WTC11 (cell line): ENCODE measurements around the gene GAS2. TPM values are rescaled to one million over a fixed set of nuclear protein-coding genes. Genes with fewer than 3 reads are reported as not detected.

Source experiments
- ATAC-seq: fragments of 200-7000 bp; cut with Tn5 transposase; 2 replicates; pipeline ENCODE4 v1.10.0; 2021; ENCODE audit warnings: mild to moderate bottlenecking, moderate library complexity
- CTCF ChIA-PET: fragments of 300-600 bp; sonication (Branson Sonifier 250); formaldehyde crosslinking; loops from one replicate; lab custom pipeline; 2021; ENCODE audit warnings: antibody characterized with exemption; lab: Charles Lee
- POLR2A ChIA-PET: fragments of 350-600 bp; sonication (Branson Sonifier 250); formaldehyde crosslinking; loops from one replicate; lab custom pipeline; 2021; ENCODE audit warnings: antibody characterized with exemption; lab: Charles Lee
- DNase-seq: peaks from one replicate; pipeline ENCODE4 v3.0.0; 2021; ENCODE audit warnings: low spot score
- H3K27ac Mint-ChIP-seq: 2 replicates; pipeline ENCODE4 v1.8.0; 2021; ENCODE audit warnings: mixed read lengths
- H3K27me3 Mint-ChIP-seq: 2 replicates; pipeline ENCODE4 v1.8.0; 2021; ENCODE audit warnings: low read depth, mild to moderate bottlenecking, moderate library complexity, mixed read lengths
- H3K36me3 Mint-ChIP-seq: 2 replicates; pipeline ENCODE4 v1.8.0; 2021; ENCODE audit warnings: mixed read lengths
- H3K4me1 Mint-ChIP-seq: 2 replicates; pipeline ENCODE4 v1.8.0; 2022; ENCODE audit warnings: mixed read lengths
- H3K4me3 Mint-ChIP-seq: 2 replicates; pipeline ENCODE4 v1.8.0; 2021; ENCODE audit warnings: mild to moderate bottlenecking, moderate library complexity, mixed read lengths
- H3K9me3 Mint-ChIP-seq: 2 replicates; pipeline ENCODE4 v1.8.0; 2021; ENCODE audit warnings: mixed read lengths
- CREB1 ChIP-seq: sonication (generic); formaldehyde crosslinking; IDR thresholded peaks from 2 replicates; pipeline ENCODE4 v1.8.0; 2023; ENCODE audit warnings: mild to moderate bottlenecking, missing genetic modification reagents
- CREM ChIP-seq: sonication (generic); formaldehyde crosslinking; IDR thresholded peaks from 2 replicates; pipeline ENCODE4 v1.8.1; 2022; ENCODE audit warnings: mild to moderate bottlenecking, missing genetic modification reagents, moderate library complexity
- ETV6 ChIP-seq: sonication (generic); formaldehyde crosslinking; IDR thresholded peaks from 2 replicates; pipeline ENCODE4 v1.8.1; 2022; ENCODE audit warnings: mild to moderate bottlenecking, missing genetic modification reagents
- GABPB1 ChIP-seq: sonication (generic); formaldehyde crosslinking; IDR thresholded peaks from 2 replicates; pipeline ENCODE4 v1.8.1; 2023; ENCODE audit warnings: mild to moderate bottlenecking, missing genetic modification reagents
- RELA ChIP-seq: sonication (generic); formaldehyde crosslinking; IDR thresholded peaks from 2 replicates; pipeline ENCODE4 v1.8.1; 2022; ENCODE audit warnings: missing genetic modification reagents, mild to moderate bottlenecking, borderline replicate concordance
- SP1 ChIP-seq: sonication (generic); formaldehyde crosslinking; conservative IDR thresholded peaks from 2 replicates; pipeline ENCODE4 v1.8.1; 2022; ENCODE audit warnings: missing genetic modification reagents
- TP53 ChIP-seq: sonication (generic); formaldehyde crosslinking; IDR thresholded peaks from 2 replicates; pipeline ENCODE4 v1.8.1; 2023; ENCODE audit warnings: mild to moderate bottlenecking, missing genetic modification reagents
- ZNF232 ChIP-seq: sonication (generic); formaldehyde crosslinking; IDR thresholded peaks from 2 replicates; pipeline ENCODE4 v1.8.0; 2022; ENCODE audit warnings: mild to moderate bottlenecking, missing genetic modification reagents
- ZNF317 ChIP-seq: sonication (generic); formaldehyde crosslinking; IDR thresholded peaks from 2 replicates; pipeline ENCODE4 v1.8.1; 2023; ENCODE audit warnings: low read depth, mild to moderate bottlenecking, moderate library complexity, missing genetic modification reagents, borderline replicate concordance
- total RNA-seq: library from RNA; stranded (reverse); gene quantifications from 3 replicates; pipeline ENCODE4 v1.2.3, GENCODE V29; 2021
- TF ChIP-seq, protein P1 (sequence below): sonication (generic); formaldehyde crosslinking; IDR thresholded peaks from 2 replicates; pipeline ENCODE4 v1.8.1; 2023; ENCODE audit warnings: mild to moderate bottlenecking, moderate library complexity, missing genetic modification reagents
- TF ChIP-seq, protein P2 (sequence below): sonication (generic); formaldehyde crosslinking; IDR thresholded peaks from 2 replicates; pipeline ENCODE4 v1.8.0; 2023; ENCODE audit warnings: missing genetic modification reagents, mild to moderate bottlenecking, borderline replicate concordance
- TF ChIP-seq, protein P3 (sequence below): sonication (generic); formaldehyde crosslinking; IDR thresholded peaks from 2 replicates; pipeline ENCODE4 v1.8.1; 2023; ENCODE audit warnings: mild to moderate bottlenecking, missing genetic modification reagents, borderline replicate concordance
- TF ChIP-seq, protein P4 (sequence below): sonication (generic); formaldehyde crosslinking; IDR thresholded peaks from 2 replicates; pipeline ENCODE4 v1.8.1; 2022; ENCODE audit warnings: mild to moderate bottlenecking, moderate library complexity, missing genetic modification reagents
- TF ChIP-seq, protein P5 (sequence below): sonication (generic); formaldehyde crosslinking; IDR thresholded peaks from 2 replicates; pipeline ENCODE4 v1.8.0; 2022; ENCODE audit warnings: missing genetic modification reagents

Gene GAS2
- total RNA-seq, 1 experiment from 2014 or later: 1.8 TPM

GRCh38 chr11:22624742-22625447 lies 41.5 kb upstream of the GAS2 start:
- ATAC-seq (peak; percentile 72), DNase-seq (peak; percentile 79)
- ChIA-PET POLR2A (interaction anchor here (0.5 to 1.8 kb wide), 8 partner anchors 10 to 432 kb away, joined by 3 to 5 read pairs (median 4); partner anchors contain the start of genes ANO5, GAS2 and SVIP), CTCF (interaction anchor here (0.6 to 1.7 kb wide), 8 partner anchors 9 to 290 kb away, joined by 3 to 7 read pairs (median 4); partner anchors contain the start of genes GAS2 and SVIP)
- H3K27me3 Mint-ChIP-seq: no peaks in the 10 kb centered on the region
- no peaks in the 10 kb centered on the region for H3K9me3 Mint-ChIP-seq
- peaks cover 24% of the 10 kb centered on the region for H3K4me1 Mint-ChIP-seq
- peak overlapping the region; percentile 100 for H3K27ac Mint-ChIP-seq
- peak overlapping the region; percentile 96 for H3K4me3 Mint-ChIP-seq
- no peaks in the 10 kb centered on the region for H3K36me3 Mint-ChIP-seq
- TF ChIP-seq CREB1 (CRISPR knock-in tag): no peak
- TF ChIP-seq, protein P1, sequence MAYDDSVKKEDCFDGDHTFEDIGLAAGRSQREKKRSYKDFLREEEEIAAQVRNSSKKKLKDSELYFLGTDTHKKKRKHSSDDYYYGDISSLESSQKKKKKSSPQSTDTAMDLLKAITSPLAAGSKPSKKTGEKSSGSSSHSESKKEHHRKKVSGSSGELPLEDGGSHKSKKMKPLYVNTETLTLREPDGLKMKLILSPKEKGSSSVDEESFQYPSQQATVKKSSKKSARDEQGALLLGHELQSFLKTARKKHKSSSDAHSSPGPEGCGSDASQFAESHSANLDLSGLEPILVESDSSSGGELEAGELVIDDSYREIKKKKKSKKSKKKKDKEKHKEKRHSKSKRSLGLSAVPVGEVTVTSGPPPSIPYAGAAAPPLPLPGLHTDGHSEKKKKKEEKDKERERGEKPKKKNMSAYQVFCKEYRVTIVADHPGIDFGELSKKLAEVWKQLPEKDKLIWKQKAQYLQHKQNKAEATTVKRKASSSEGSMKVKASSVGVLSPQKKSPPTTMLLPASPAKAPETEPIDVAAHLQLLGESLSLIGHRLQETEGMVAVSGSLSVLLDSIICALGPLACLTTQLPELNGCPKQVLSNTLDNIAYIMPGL (CRISPR knock-in tag): peak; percentile 92

DNA sequence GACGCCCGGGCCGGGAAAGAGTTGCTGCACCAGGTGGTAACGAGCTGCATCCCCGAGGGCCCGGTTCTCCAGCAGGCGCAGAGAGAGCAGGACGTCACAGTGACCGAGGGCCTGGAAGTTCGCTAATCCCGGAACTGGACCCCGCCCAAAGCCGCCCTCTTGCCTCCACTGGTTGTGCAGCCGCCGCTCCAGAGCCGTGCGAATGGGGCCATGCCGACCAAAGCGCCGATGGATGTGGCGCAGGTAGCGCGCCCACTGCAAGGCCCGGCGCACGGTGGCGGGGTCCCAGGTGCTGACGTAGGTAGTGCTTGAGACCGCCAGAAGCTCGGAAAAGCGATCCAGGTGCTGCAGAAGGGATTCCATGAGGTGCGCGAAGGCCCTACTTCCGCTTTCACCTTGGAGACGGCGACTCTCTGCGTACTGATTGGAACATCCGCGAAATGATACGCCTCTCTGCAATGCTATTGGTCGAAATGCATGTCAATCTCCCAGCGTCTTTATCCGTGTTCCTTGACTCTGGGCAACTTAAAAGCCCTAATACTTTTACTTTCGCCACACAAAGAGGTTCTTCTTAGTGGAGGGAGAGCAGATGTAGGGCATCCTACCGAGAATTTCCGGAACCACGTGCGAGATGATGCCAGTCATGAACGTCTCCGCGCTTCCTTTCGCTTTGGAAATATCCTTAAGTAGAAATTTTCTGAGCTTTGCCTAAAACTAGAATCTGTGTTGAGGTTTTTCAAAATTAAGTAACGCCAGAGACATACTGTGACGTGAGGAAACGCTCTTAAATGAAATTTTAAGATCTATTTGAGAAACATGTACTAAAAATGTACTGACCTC lies 40.7 kb upstream of the GAS2 start, which contains the start of gene FANCF:
Gene FANCF (minus strand): TSS at position 376 of the 840 bp plus-strand sequence. CDS start 13 bp downstream, at position 363.
- ChIA-PET POLR2A (interaction anchor here (0.5 to 1.8 kb wide), 8 partner anchors 9 to 432 kb away, joined by 3 to 5 read pairs (median 4); partner anchors contain the start of genes ANO5, GAS2 and SVIP), CTCF (interaction anchor here (1.0 to 1.7 kb wide), 7 partner anchors 8 to 291 kb away, joined by 3 to 7 read pairs (median 4); partner anchors contain the start of genes GAS2 and SVIP)
- H3K27ac Mint-ChIP-seq: peak within 1 kb of the TSS; percentile 100
- H3K4me3 Mint-ChIP-seq: peak within 1 kb of the TSS; percentile 96
- no peaks in the 10 kb centered on the region for H3K27me3 Mint-ChIP-seq
- DNase-seq: peak; percentile 93
- H3K4me1 Mint-ChIP-seq: peaks cover 24% of the 10 kb centered on the region
- ATAC-seq: peak; percentile 90
- H3K36me3 Mint-ChIP-seq: no peaks in the 10 kb centered on the region
- H3K9me3 Mint-ChIP-seq: no peaks in the 10 kb centered on the region
- TF ChIP-seq ZNF317 (CRISPR knock-in tag): peak; percentile 51; the same call in 1 of the 2 replicates
- TF ChIP-seq TP53: peak; percentile 71; the same call in 1 of the 2 replicates
- TF ChIP-seq RELA: no peak
- TF ChIP-seq, protein P2, sequence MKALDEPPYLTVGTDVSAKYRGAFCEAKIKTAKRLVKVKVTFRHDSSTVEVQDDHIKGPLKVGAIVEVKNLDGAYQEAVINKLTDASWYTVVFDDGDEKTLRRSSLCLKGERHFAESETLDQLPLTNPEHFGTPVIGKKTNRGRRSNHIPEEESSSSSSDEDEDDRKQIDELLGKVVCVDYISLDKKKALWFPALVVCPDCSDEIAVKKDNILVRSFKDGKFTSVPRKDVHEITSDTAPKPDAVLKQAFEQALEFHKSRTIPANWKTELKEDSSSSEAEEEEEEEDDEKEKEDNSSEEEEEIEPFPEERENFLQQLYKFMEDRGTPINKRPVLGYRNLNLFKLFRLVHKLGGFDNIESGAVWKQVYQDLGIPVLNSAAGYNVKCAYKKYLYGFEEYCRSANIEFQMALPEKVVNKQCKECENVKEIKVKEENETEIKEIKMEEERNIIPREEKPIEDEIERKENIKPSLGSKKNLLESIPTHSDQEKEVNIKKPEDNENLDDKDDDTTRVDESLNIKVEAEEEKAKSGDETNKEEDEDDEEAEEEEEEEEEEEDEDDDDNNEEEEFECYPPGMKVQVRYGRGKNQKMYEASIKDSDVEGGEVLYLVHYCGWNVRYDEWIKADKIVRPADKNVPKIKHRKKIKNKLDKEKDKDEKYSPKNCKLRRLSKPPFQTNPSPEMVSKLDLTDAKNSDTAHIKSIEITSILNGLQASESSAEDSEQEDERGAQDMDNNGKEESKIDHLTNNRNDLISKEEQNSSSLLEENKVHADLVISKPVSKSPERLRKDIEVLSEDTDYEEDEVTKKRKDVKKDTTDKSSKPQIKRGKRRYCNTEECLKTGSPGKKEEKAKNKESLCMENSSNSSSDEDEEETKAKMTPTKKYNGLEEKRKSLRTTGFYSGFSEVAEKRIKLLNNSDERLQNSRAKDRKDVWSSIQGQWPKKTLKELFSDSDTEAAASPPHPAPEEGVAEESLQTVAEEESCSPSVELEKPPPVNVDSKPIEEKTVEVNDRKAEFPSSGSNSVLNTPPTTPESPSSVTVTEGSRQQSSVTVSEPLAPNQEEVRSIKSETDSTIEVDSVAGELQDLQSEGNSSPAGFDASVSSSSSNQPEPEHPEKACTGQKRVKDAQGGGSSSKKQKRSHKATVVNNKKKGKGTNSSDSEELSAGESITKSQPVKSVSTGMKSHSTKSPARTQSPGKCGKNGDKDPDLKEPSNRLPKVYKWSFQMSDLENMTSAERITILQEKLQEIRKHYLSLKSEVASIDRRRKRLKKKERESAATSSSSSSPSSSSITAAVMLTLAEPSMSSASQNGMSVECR (CRISPR knock-in tag): peak; percentile 54
- peak; percentile 79 for TF ChIP-seq GABPB1 (CRISPR knock-in tag)
- TF ChIP-seq, protein P3, sequence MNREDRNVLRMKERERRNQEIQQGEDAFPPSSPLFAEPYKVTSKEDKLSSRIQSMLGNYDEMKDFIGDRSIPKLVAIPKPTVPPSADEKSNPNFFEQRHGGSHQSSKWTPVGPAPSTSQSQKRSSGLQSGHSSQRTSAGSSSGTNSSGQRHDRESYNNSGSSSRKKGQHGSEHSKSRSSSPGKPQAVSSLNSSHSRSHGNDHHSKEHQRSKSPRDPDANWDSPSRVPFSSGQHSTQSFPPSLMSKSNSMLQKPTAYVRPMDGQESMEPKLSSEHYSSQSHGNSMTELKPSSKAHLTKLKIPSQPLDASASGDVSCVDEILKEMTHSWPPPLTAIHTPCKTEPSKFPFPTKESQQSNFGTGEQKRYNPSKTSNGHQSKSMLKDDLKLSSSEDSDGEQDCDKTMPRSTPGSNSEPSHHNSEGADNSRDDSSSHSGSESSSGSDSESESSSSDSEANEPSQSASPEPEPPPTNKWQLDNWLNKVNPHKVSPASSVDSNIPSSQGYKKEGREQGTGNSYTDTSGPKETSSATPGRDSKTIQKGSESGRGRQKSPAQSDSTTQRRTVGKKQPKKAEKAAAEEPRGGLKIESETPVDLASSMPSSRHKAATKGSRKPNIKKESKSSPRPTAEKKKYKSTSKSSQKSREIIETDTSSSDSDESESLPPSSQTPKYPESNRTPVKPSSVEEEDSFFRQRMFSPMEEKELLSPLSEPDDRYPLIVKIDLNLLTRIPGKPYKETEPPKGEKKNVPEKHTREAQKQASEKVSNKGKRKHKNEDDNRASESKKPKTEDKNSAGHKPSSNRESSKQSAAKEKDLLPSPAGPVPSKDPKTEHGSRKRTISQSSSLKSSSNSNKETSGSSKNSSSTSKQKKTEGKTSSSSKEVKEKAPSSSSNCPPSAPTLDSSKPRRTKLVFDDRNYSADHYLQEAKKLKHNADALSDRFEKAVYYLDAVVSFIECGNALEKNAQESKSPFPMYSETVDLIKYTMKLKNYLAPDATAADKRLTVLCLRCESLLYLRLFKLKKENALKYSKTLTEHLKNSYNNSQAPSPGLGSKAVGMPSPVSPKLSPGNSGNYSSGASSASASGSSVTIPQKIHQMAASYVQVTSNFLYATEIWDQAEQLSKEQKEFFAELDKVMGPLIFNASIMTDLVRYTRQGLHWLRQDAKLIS (CRISPR knock-in tag): no peak
- TF ChIP-seq, protein P4, sequence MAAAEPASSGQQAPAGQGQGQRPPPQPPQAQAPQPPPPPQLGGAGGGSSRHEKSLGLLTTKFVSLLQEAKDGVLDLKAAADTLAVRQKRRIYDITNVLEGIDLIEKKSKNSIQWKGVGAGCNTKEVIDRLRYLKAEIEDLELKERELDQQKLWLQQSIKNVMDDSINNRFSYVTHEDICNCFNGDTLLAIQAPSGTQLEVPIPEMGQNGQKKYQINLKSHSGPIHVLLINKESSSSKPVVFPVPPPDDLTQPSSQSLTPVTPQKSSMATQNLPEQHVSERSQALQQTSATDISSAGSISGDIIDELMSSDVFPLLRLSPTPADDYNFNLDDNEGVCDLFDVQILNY (CRISPR knock-in tag): 0 out of 2 replicates have a peak, but pooled peaks have one; percentile 23
- TF ChIP-seq, protein P5, sequence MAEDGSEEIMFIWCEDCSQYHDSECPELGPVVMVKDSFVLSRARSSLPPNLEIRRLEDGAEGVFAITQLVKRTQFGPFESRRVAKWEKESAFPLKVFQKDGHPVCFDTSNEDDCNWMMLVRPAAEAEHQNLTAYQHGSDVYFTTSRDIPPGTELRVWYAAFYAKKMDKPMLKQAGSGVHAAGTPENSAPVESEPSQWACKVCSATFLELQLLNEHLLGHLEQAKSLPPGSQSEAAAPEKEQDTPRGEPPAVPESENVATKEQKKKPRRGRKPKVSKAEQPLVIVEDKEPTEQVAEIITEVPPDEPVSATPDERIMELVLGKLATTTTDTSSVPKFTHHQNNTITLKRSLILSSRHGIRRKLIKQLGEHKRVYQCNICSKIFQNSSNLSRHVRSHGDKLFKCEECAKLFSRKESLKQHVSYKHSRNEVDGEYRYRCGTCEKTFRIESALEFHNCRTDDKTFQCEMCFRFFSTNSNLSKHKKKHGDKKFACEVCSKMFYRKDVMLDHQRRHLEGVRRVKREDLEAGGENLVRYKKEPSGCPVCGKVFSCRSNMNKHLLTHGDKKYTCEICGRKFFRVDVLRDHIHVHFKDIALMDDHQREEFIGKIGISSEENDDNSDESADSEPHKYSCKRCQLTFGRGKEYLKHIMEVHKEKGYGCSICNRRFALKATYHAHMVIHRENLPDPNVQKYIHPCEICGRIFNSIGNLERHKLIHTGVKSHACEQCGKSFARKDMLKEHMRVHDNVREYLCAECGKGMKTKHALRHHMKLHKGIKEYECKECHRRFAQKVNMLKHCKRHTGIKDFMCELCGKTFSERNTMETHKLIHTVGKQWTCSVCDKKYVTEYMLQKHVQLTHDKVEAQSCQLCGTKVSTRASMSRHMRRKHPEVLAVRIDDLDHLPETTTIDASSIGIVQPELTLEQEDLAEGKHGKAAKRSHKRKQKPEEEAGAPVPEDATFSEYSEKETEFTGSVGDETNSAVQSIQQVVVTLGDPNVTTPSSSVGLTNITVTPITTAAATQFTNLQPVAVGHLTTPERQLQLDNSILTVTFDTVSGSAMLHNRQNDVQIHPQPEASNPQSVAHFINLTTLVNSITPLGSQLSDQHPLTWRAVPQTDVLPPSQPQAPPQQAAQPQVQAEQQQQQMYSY: peak; percentile 74
- peak; percentile 50; the same call in 1 of the 2 replicates for TF ChIP-seq CREM (CRISPR knock-in tag)
- TF ChIP-seq ZNF232 (CRISPR knock-in tag): peak; percentile 17; the same call in 1 of the 2 replicates
- 0 out of 2 replicates have a peak, but pooled peaks have one; percentile 9 for TF ChIP-seq ETV6 (CRISPR knock-in tag)
- no peak; the same call in none of the 2 replicates for TF ChIP-seq SP1 (CRISPR knock-in tag)
